Fibroblast of mammary gland (primary cell): ENCODE data around the gene CCDC187.
A peak's percentile ranks its signal among the peaks of the same experiment; 100 is the strongest.

Experiments used
- DNase-seq: peaks from one replicate; pipeline ENCODE4 v3.0.0-alpha.2; 2010; ENCODE audit warnings: low read depth
- H3K4me3 ChIP-seq: 2 replicates; pipeline ENCODE4 v1.5.1; 2011; ENCODE audit warnings: low read depth, mild to moderate bottlenecking, low read length, moderate library complexity; ENCODE audit not compliant: control insufficient read depth
- CTCF ChIP-seq: conservative IDR thresholded peaks from 2 replicates; pipeline ENCODE4 v1.5.1; 2011; ENCODE audit warnings: low read depth, low read length, inconsistent platforms; ENCODE audit not compliant: control insufficient read depth, insufficient read depth

Gene CCDC187

DNA sequence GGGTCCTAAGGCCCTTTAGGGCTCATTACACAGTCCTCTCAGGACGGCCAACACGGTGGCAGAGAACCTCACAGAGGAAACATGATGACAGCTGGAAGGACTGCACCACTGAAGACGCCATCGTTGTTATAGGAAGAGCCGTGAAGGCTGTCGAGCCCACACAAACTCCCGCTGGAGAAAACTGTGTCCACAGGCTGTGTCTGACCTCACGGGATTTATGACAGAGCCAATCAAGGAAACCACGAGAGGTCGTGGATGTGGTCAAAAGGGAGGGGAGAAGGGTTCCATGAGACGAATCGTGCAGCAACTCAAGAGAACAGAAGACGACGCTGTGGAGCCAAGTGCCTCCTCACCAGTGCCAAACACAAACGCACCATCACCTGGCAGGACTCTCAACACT lies 70.5 kb downstream of the CCDC187 start:
- H3K4me3 ChIP-seq: no peak overlapping the region
- no peak for DNase-seq
- no peak for TF ChIP-seq CTCF

- TF ChIP-seq CTCF: no peak
- DNase-seq: no peak
- no peak overlapping the region for H3K4me3 ChIP-seq
Measured at GRCh38 chr9:136232969-136233368, 70.9 kb downstream of the CCDC187 start.

- DNase-seq: no peak
- no peak overlapping the region for H3K4me3 ChIP-seq
- no peak for TF ChIP-seq CTCF
Measured at GRCh38 chr9:136231478-136232297, 72.2 kb downstream of the CCDC187 start.

GRCh38 chr9:136230773-136231172 lies 73.1 kb downstream of the CCDC187 start:
- no peak for TF ChIP-seq CTCF
- no peak overlapping the region for H3K4me3 ChIP-seq
- no peak for DNase-seq

- no peak overlapping the region for H3K4me3 ChIP-seq
- no peak for DNase-seq
- TF ChIP-seq CTCF: no peak
Measured at GRCh38 chr9:136230365-136230764, 73.5 kb downstream of the CCDC187 start.

- H3K4me3 ChIP-seq: no peak overlapping the region
- TF ChIP-seq CTCF: no peak
- peak; percentile 42 for DNase-seq
Measured at GRCh38 chr9:136229096-136230065, 74.5 kb downstream of the CCDC187 start.
